Progenitor cell of endocrine pancreas (in vitro differentiated cells): Measurements from ENCODE around the gene H1-8. TPM values are rescaled to one million over a fixed set of nuclear protein-coding genes. Genes with fewer than 3 reads are reported as not detected.

Experiments
- DNase-seq: peaks from one replicate; pipeline ENCODE4 v3.0.0; 2021; ENCODE audit warnings: low spot score; ENCODE audit not compliant: unreplicated experiment
- H3K27ac Mint-ChIP-seq: 2 replicates; pipeline ENCODE4 v1.8.0; 2021; ENCODE audit warnings: mild to moderate bottlenecking, moderate library complexity, mixed read lengths
- H3K27me3 Mint-ChIP-seq: 2 replicates; pipeline ENCODE4 v1.8.0; 2021; ENCODE audit warnings: mixed read lengths
- H3K36me3 Mint-ChIP-seq: 2 replicates; pipeline ENCODE4 v1.8.0; 2022; ENCODE audit warnings: mixed read lengths; ENCODE audit not compliant: insufficient read depth
- H3K4me1 Mint-ChIP-seq: 2 replicates; pipeline ENCODE4 v1.8.0; 2021; ENCODE audit warnings: low read depth, mixed read lengths
- H3K4me3 Mint-ChIP-seq: 2 replicates; pipeline ENCODE4 v1.8.0; 2021; ENCODE audit warnings: low read depth, mild to moderate bottlenecking, moderate library complexity, mixed read lengths
- H3K9me3 Mint-ChIP-seq: 2 replicates; pipeline ENCODE4 v1.8.0; 2021; ENCODE audit warnings: low read depth, mixed read lengths
- total RNA-seq: library from RNA; stranded (reverse); gene quantifications from 2 replicates; pipeline ENCODE4 v1.2.1, GENCODE V29; 2021
- TF ChIP-seq, protein P1 (sequence below): fragments of 200-600 bp; sonication (generic); IDR thresholded peaks from one replicate; pipeline ENCODE4 v1.5.0; 2021; ENCODE audit warnings: antibody characterized with exemption, mild to moderate bottlenecking; ENCODE audit not compliant: unreplicated experiment

Gene H1-8
- total RNA-seq, 1 donor from 2014 or later: not detected

- no peak for DNase-seq
- TF ChIP-seq, protein P1, sequence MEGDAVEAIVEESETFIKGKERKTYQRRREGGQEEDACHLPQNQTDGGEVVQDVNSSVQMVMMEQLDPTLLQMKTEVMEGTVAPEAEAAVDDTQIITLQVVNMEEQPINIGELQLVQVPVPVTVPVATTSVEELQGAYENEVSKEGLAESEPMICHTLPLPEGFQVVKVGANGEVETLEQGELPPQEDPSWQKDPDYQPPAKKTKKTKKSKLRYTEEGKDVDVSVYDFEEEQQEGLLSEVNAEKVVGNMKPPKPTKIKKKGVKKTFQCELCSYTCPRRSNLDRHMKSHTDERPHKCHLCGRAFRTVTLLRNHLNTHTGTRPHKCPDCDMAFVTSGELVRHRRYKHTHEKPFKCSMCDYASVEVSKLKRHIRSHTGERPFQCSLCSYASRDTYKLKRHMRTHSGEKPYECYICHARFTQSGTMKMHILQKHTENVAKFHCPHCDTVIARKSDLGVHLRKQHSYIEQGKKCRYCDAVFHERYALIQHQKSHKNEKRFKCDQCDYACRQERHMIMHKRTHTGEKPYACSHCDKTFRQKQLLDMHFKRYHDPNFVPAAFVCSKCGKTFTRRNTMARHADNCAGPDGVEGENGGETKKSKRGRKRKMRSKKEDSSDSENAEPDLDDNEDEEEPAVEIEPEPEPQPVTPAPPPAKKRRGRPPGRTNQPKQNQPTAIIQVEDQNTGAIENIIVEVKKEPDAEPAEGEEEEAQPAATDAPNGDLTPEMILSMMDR: no peak
Observed at GRCh38 chr3:129558772-129559564, 16.0 kb downstream of the H1-8 start.

DNA sequence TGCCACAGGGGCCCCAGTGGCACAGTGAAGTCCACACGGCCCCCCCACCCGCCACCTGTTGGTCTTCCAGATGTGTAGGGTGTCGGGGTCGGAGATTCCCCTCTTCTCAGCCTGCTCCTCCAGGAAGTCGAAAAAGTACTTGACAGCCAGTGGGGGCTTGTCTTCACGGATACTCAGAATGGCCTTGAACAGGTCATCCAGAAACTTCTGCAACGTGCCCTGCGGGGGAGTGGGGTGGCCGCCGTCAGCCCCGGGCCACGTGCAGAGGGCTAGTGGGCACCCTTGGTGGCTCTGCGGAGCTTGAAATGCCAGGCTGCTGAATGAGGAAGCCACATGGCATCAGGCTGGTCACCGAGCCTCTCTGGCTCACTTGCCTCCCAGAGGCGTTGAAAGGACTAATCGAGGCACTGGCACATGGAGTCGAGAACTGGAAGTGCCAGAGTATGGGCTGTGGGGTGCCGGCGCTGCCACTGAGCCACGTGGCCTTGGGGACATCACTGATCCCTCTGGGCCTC lies 16.6 kb downstream of the H1-8 start:
- Mint-ChIP-seq H3K4me3 (no peak overlapping the region), H3K36me3 (no peaks in the 10 kb centered on the region), H3K27me3 (peaks cover 3% of the 10 kb centered on the region), H3K27ac (no peak overlapping the region), H3K9me3 (no peaks in the 10 kb centered on the region), H3K4me1 (peaks cover 2% of the 10 kb centered on the region)
- TF ChIP-seq, protein P1: no peak
- no peak for DNase-seq

More at GRCh38 chr3:129558772-129559564, 16.0 kb downstream of the H1-8 start:
- Mint-ChIP-seq H3K4me1 (peaks cover 2% of the 10 kb centered on the region), H3K27ac (no peak overlapping the region), H3K27me3 (peaks cover 10% of the 10 kb centered on the region), H3K9me3 (no peaks in the 10 kb centered on the region), H3K36me3 (no peaks in the 10 kb centered on the region), H3K4me3 (no peak overlapping the region)

- H3K36me3 Mint-ChIP-seq: no peaks in the 10 kb centered on the region
- TF ChIP-seq, protein P1: no peak
- no peaks in the 10 kb centered on the region for H3K9me3 Mint-ChIP-seq
- H3K4me1 Mint-ChIP-seq: peaks cover 2% of the 10 kb centered on the region
- no peak for DNase-seq
- H3K27ac Mint-ChIP-seq: no peak overlapping the region
- no peaks in the 10 kb centered on the region for H3K27me3 Mint-ChIP-seq
- H3K4me3 Mint-ChIP-seq: no peak overlapping the region
Observed at GRCh38 chr3:129560269-129560787, 17.4 kb downstream of the H1-8 start.

DNA sequence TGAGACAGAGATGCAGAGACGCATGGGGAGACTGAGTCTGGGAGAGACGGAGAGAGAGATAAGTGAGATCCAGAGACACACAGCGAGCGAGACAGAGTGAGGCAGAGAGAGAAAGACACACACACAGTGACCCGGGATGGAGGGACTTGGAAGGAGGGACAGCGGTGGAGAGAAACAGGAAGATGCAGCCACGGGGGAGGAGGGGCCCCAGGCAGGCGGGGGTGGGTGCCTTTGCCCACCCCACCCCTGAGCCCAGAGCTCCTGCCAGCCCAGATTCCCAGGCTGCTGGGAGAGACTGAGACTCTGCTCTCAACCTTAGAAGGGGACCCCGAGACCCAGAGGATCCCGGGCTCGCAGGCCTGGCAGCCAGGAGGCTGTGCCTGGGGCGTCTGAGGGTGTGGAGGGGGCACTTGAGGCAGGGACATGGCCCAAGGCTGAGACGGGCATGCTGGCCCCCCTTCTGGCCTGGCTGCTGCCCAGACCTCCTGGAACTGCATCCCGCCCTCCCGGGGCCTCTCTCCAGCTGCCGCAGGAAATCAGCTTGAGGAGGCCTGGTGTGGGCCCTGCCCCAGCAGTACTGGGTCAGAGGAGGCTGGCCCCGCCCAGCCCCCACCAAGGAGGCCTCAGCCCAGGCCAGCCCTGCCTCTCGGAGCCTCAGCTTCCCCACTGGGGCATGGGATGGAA lies 18.1 kb downstream of the H1-8 start:
- no peak overlapping the region for H3K27ac Mint-ChIP-seq
- no peaks in the 10 kb centered on the region for H3K27me3 Mint-ChIP-seq
- no peaks in the 10 kb centered on the region for H3K9me3 Mint-ChIP-seq
- TF ChIP-seq, protein P1: no peak
- no peak for DNase-seq
- H3K36me3 Mint-ChIP-seq: no peaks in the 10 kb centered on the region
- H3K4me1 Mint-ChIP-seq: peaks cover 2% of the 10 kb centered on the region
- no peak overlapping the region for H3K4me3 Mint-ChIP-seq

DNA sequence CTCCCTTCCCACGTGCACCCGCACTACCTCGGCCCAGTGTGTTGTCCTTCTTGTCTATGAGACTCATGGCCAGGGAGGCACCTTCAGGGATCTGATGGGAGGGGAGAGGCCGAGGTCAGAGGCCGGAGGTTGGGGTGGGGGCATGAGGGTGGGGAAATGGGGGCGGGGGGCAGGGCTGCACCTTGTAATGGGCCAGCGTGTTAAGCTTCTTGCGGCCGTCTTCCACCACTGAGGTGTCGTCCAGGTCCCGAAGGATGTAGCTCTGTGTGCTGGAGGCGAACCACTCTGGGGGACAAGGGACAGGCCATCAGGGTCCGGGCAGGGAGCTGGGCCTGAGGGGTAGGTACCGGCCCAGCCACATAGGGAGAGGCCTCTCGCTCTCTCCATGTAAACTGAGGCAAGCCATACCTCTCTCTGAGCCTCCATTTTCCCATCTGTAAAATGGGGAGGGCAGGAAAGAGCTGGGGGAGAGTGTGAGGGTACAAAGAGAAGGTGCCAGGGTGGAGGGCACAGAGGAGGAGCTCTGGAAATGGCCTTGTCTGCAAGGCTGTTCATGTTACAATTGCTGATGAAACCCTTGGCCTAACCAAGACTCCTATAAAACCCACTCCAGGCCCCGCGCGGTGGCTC lies 18.8 kb downstream of the H1-8 start:
- Mint-ChIP-seq H3K4me1 (peaks cover 2% of the 10 kb centered on the region), H3K27ac (no peak overlapping the region), H3K9me3 (no peaks in the 10 kb centered on the region), H3K36me3 (no peaks in the 10 kb centered on the region), H3K27me3 (no peaks in the 10 kb centered on the region), H3K4me3 (no peak overlapping the region)
- DNase-seq: no peak
- TF ChIP-seq, protein P1: no peak
